ENCODE data around the gene TRMT11. TPM values are rescaled to one million over a fixed set of nuclear protein-coding genes. Genes with fewer than 3 reads are reported as not detected.

Gene TRMT11
- total RNA-seq, 1 donor from 2014 or later, result 105 TPM

DNA sequence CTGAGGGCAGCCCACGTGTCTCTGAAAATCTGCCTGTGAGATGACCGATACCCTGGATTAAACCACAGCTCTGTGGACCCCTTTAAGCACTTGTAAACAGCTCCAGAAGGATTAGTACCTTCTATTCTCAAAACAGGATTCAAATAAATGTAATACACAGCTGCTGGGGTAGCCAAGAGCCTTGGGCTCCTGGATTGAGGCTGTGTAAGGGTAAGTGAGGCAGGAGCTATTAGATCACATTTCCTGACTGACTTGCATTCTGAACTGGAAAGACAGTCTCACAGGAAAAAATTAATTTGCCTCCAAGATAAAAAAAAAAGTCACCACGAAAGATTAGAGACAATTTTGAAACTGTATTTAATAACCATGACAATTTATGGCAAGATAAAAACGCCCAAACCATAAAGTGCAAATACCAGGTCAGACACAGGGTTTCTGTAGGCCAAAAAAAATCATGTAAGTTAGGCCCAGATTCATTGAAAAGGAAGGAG, 78.0 kb downstream of the TRMT11 start:
- Histone ChIP-seq H4K20me1 (ENCODE audit: low read depth) (no peaks in the 10 kb centered on the region), H3K4me3 (no peak overlapping the region), H3K36me3 (no peaks in the 10 kb centered on the region), H3F3A (ENCODE audit: low read depth) (no peaks in the 10 kb centered on the region), H3K9ac (no peak overlapping the region), H3K4me2 (no peak overlapping the region), H3K27ac (no peak overlapping the region), H3K9me3 (ENCODE audit: low read depth) (no peaks in the 10 kb centered on the region), H3K4me1 (no peaks in the 10 kb centered on the region), H3K79me2 (ENCODE audit: low read depth) (no peaks in the 10 kb centered on the region), H2AFZ (replicated peaks) (no peak overlapping the region), H3K27me3 (no peaks in the 10 kb centered on the region)
- Mint-ChIP-seq H3K4me3 (no peak overlapping the region), H3K4me1 (peaks cover 9% of the 10 kb centered on the region), H3K36me3 (peaks cover 9% of the 10 kb centered on the region), H3K27me3 (ENCODE audit: insufficient read depth, low read depth) (peaks cover 6% of the 10 kb centered on the region), H3K9me3 (no peaks in the 10 kb centered on the region), H3K27ac (no peak overlapping the region)
- TF ChIP-seq CTCF (IDR thresholded peaks at IDR 0.05), result no peak
- no peak for TF ChIP-seq EZH2 (IDR thresholded peaks at IDR 0.05)
- no peak for DNase-seq (ENCODE audit: low spot score)

DNA sequence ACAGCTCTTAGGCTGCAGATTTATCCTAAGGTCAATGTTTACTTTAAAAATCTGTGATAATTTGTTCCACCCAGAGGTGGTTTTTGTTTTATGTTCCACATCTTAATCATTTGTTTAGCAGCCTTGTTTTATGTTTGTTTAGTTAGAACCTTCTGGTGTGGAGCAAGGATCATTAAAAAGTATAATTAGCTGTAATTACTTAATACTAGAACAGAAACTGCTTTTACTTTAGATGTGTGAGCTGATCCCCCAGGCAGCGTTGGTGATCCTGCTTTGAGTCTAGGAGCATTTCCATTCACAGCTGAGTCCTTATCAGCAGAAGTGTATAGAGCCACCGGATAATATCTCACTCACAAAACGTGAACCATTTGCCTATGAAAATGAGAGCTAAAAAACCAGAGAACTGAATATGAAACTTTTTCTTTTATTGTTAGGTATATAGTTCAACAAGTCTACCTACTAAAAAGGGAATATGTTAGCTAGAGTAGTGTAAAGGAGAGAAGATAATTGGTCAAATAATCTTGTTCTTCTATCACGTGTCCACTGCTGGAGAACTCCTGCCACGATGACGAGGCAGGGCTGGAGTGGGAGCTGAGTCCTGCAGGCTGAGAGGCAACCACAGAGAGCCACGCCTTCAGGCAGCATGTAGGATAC, 78.5 kb downstream of the TRMT11 start:
- H3K4me1 ChIP-seq, result no peaks in the 10 kb centered on the region
- Mint-ChIP-seq H3K9me3 (no peaks in the 10 kb centered on the region), H3K27me3 (ENCODE audit: insufficient read depth, low read depth) (peaks cover 6% of the 10 kb centered on the region), H3K27ac (no peak overlapping the region), H3K4me3 (no peak overlapping the region), H3K36me3 (peaks cover 9% of the 10 kb centered on the region), H3K4me1 (peaks cover 9% of the 10 kb centered on the region)
- H3K4me2 ChIP-seq, result no peak overlapping the region
- no peaks in the 10 kb centered on the region for H3K27me3 ChIP-seq
- H3K79me2 ChIP-seq (ENCODE audit: low read depth), result no peaks in the 10 kb centered on the region
- no peak for TF ChIP-seq CTCF (IDR thresholded peaks at IDR 0.05)
- TF ChIP-seq EZH2phosphoT487 (IDR thresholded peaks at IDR 0.05), result no peak
- TF ChIP-seq EZH2 (IDR thresholded peaks at IDR 0.05), result no peak
- H3K36me3 ChIP-seq, result no peaks in the 10 kb centered on the region
- DNase-seq (ENCODE audit: low spot score), result no peak
- H4K20me1 ChIP-seq (ENCODE audit: low read depth), result no peaks in the 10 kb centered on the region
- H3K4me3 ChIP-seq, result no peak overlapping the region
- H3F3A ChIP-seq (ENCODE audit: low read depth), result no peaks in the 10 kb centered on the region
- no peak overlapping the region for H3K9ac ChIP-seq
- no peak overlapping the region for H3K27ac ChIP-seq
- H2AFZ ChIP-seq (replicated peaks), result no peak overlapping the region
- no peaks in the 10 kb centered on the region for H3K9me3 ChIP-seq (ENCODE audit: low read depth)

- no peak overlapping the region for H3K4me2 ChIP-seq
- no peak overlapping the region for H3K4me3 ChIP-seq
- no peak overlapping the region for H3K4me3 Mint-ChIP-seq
- no peak overlapping the region for H3K27ac Mint-ChIP-seq
- peaks cover 9% of the 10 kb centered on the region for H3K4me1 Mint-ChIP-seq
- H3K4me1 ChIP-seq, result no peaks in the 10 kb centered on the region
- no peaks in the 10 kb centered on the region for H3K9me3 Mint-ChIP-seq
- H3K9me3 ChIP-seq (ENCODE audit: low read depth), result no peaks in the 10 kb centered on the region
- H3K36me3 Mint-ChIP-seq, result peaks cover 15% of the 10 kb centered on the region
- no peaks in the 10 kb centered on the region for H3F3A ChIP-seq (ENCODE audit: low read depth)
- no peak overlapping the region for H3K9ac ChIP-seq
- H3K36me3 ChIP-seq, result no peaks in the 10 kb centered on the region
- no peak overlapping the region for H2AFZ ChIP-seq (replicated peaks)
- peaks cover 6% of the 10 kb centered on the region for H3K27me3 Mint-ChIP-seq (ENCODE audit: insufficient read depth, low read depth)
- TF ChIP-seq EZH2 (IDR thresholded peaks at IDR 0.05), result no peak
- no peak for TF ChIP-seq EZH2phosphoT487 (IDR thresholded peaks at IDR 0.05)
- TF ChIP-seq CTCF (IDR thresholded peaks at IDR 0.05), result no peak
- H3K79me2 ChIP-seq (ENCODE audit: low read depth), result no peaks in the 10 kb centered on the region
- DNase-seq (ENCODE audit: low spot score), result no peak
- H3K27ac ChIP-seq, result no peak overlapping the region
- H3K27me3 ChIP-seq, result no peaks in the 10 kb centered on the region
- H4K20me1 ChIP-seq (ENCODE audit: low read depth), result no peaks in the 10 kb centered on the region
Observed at GRCh38 chr6:126066053-126067048, 80.0 kb downstream of the TRMT11 start.
